H9 (cell line): ENCODE results near the gene NUP98. TPM values are rescaled to one million over a fixed set of nuclear protein-coding genes. Genes with fewer than 3 reads are reported as not detected.

Source experiments
- DNase-seq: peaks from one replicate; pipeline ENCODE4 v3.0.0-alpha.2; 2017
- H2AFZ ChIP-seq: one replicate; pipeline ENCODE4 v1.6.1; 2013; ENCODE audit warnings: mild to moderate bottlenecking, low read length, control low read depth, moderate library complexity
- H2AK5ac ChIP-seq: 2 replicates; pipeline ENCODE4 v1.6.1; 2013; ENCODE audit warnings: low read length, control low read depth, mixed read lengths; ENCODE audit not compliant: insufficient read length
- H2BK120ac ChIP-seq: one replicate; pipeline ENCODE4 v1.6.1; 2013; ENCODE audit warnings: low read depth, mild to moderate bottlenecking, low read length, control low read depth, inconsistent platforms; ENCODE audit not compliant: poor library complexity, severe bottlenecking
- H2BK12ac ChIP-seq: 2 replicates; pipeline ENCODE4 v1.6.1; 2013; ENCODE audit warnings: low read length, control low read depth, mixed read lengths, low read depth; ENCODE audit not compliant: insufficient read length
- H2BK15ac ChIP-seq: 2 replicates; pipeline ENCODE4 v1.6.1; 2013; ENCODE audit warnings: low read depth, low read length, control low read depth
- H2BK20ac ChIP-seq: one replicate; pipeline ENCODE4 v1.6.1; 2013; ENCODE audit warnings: low read depth, mild to moderate bottlenecking, low read length, control low read depth, inconsistent platforms; ENCODE audit not compliant: poor library complexity, severe bottlenecking
- H2BK5ac ChIP-seq: 2 replicates; pipeline ENCODE4 v1.6.1; 2013; ENCODE audit warnings: low read length, control low read depth, mixed read lengths; ENCODE audit not compliant: insufficient read length
- H3K14ac ChIP-seq: 2 replicates; pipeline ENCODE4 v1.6.1; 2013; ENCODE audit warnings: low read length, control low read depth; ENCODE audit not compliant: insufficient read depth
- H3K18ac ChIP-seq: 2 replicates; pipeline ENCODE4 v1.6.1; 2013; ENCODE audit warnings: low read depth, mild to moderate bottlenecking, mixed read lengths, low read length, control low read depth; ENCODE audit not compliant: insufficient read length
- H3K23ac ChIP-seq: 2 replicates; pipeline ENCODE4 v1.6.1; 2013; ENCODE audit warnings: low read length, control low read depth, mixed read lengths, low read depth; ENCODE audit not compliant: insufficient read length
- H3K23me2 ChIP-seq: 2 replicates; pipeline ENCODE4 v1.6.1; 2013; ENCODE audit warnings: low read depth, mild to moderate bottlenecking, mixed read lengths, low read length, control low read depth; ENCODE audit not compliant: insufficient read length, poor library complexity, severe bottlenecking
- H3K27ac ChIP-seq: 2 replicates; pipeline ENCODE4 v1.5.1; 2013; ENCODE audit warnings: low read length, control low read depth, mixed read lengths, low read depth; ENCODE audit not compliant: insufficient read length
- H3K27me3 ChIP-seq: 2 replicates; pipeline ENCODE4 v1.6.1; 2013; ENCODE audit warnings: low read length, control low read depth, inconsistent platforms; ENCODE audit not compliant: insufficient read depth
- H3K4ac ChIP-seq: 2 replicates; pipeline ENCODE4 v1.6.1; 2013; ENCODE audit warnings: low read depth, mild to moderate bottlenecking, control low read depth, inconsistent platforms, low read length, moderate library complexity
- H3K4me1 ChIP-seq: 2 replicates; pipeline ENCODE4 v1.6.1; 2013; ENCODE audit warnings: low read length, control low read depth, inconsistent platforms; ENCODE audit not compliant: insufficient read depth
- H3K4me2 ChIP-seq: 2 replicates; pipeline ENCODE4 v1.6.1; 2013; ENCODE audit warnings: low read length, control low read depth, mixed read lengths; ENCODE audit not compliant: insufficient read length, insufficient read depth
- H3K56ac ChIP-seq: 2 replicates; pipeline ENCODE4 v1.6.1; 2013; ENCODE audit warnings: low read depth, mild to moderate bottlenecking, mixed read lengths, low read length, control low read depth; ENCODE audit not compliant: insufficient read length
- H3K79me1 ChIP-seq: 2 replicates; pipeline ENCODE4 v1.6.1; 2013; ENCODE audit warnings: low read depth, mild to moderate bottlenecking, moderate library complexity, low read length, control low read depth, inconsistent platforms; ENCODE audit not compliant: insufficient read depth, poor library complexity, severe bottlenecking
- H3K79me2 ChIP-seq: 2 replicates; pipeline ENCODE4 v1.6.1; 2013; ENCODE audit warnings: low read length, control low read depth, inconsistent platforms; ENCODE audit not compliant: insufficient read depth
- H3K9ac ChIP-seq: 2 replicates; pipeline ENCODE4 v1.6.1; 2013; ENCODE audit warnings: low read length, control low read depth, mixed read lengths; ENCODE audit not compliant: insufficient read length; ENCODE audit errors: extremely low read depth
- H3K9me3 ChIP-seq: one replicate; pipeline ENCODE4 v1.6.1; 2013; ENCODE audit warnings: low read depth, low read length, inconsistent platforms; ENCODE audit not compliant: control insufficient read depth
- H3T11ph ChIP-seq: one replicate; pipeline ENCODE4 v1.6.1; 2013; ENCODE audit warnings: mild to moderate bottlenecking, low read length, control low read depth, inconsistent platforms
- H4K20me1 ChIP-seq: one replicate; pipeline ENCODE4 v1.6.1; 2013; ENCODE audit not compliant: control insufficient read depth, insufficient read length, insufficient read depth
- H4K5ac ChIP-seq: 2 replicates; pipeline ENCODE4 v1.6.1; 2013; ENCODE audit warnings: low read depth, mild to moderate bottlenecking, mixed read lengths, low read length, control low read depth; ENCODE audit not compliant: insufficient read length
- H4K8ac ChIP-seq: replicated peaks from 2 replicates; pipeline ENCODE4 v1.6.1; 2013; ENCODE audit warnings: low read length, control low read depth, mixed read lengths, low read depth; ENCODE audit not compliant: insufficient read length
- H4K91ac ChIP-seq: 2 replicates; pipeline ENCODE4 v1.6.1; 2013; ENCODE audit warnings: low read depth, mild to moderate bottlenecking, moderate library complexity, mixed read lengths, low read length, control low read depth; ENCODE audit not compliant: insufficient read length
- H3K27ac Mint-ChIP-seq, 3 experiments: 2 replicates in 2 of 3; 3 replicates in 1 of 3; pipeline ENCODE4 v1.8.0; 2020 to 2021; ENCODE audit warnings: mixed read lengths in 3 of 3, mild to moderate bottlenecking in 1 of 3, moderate library complexity in 1 of 3
- H3K27me3 Mint-ChIP-seq: 2 replicates; pipeline ENCODE4 v1.8.0; 2021; ENCODE audit warnings: low read depth, mild to moderate bottlenecking, moderate library complexity, mixed read lengths
- H3K36me3 Mint-ChIP-seq, 3 experiments: 2 replicates in 2 of 3; 3 replicates in 1 of 3; pipeline ENCODE4 v1.8.0; 2020 to 2021; ENCODE audit warnings: low read depth in 3 of 3, mixed read lengths in 3 of 3; ENCODE audit not compliant: insufficient read depth in 1 of 3
- H3K4me1 Mint-ChIP-seq, 2 experiments: 2 replicates each; pipeline ENCODE4 v1.8.0; 2020; ENCODE audit warnings: mixed read lengths in 2 of 2
- H3K4me3 Mint-ChIP-seq, 2 experiments: 2 replicates in 1 of 2; 3 replicates in 1 of 2; pipeline ENCODE4 v1.8.0; 2020 to 2021; ENCODE audit warnings: mild to moderate bottlenecking in 2 of 2, mixed read lengths in 2 of 2, moderate library complexity in 1 of 2
- H3K9me3 Mint-ChIP-seq, 2 experiments: 2 replicates in 1 of 2; 3 replicates in 1 of 2; pipeline ENCODE4 v1.8.0; 2020; ENCODE audit warnings: mild to moderate bottlenecking in 2 of 2, mixed read lengths in 2 of 2, moderate library complexity in 1 of 2
- CTCF ChIP-seq: fragments of 200-600 bp; sonication (generic); conservative IDR thresholded peaks from 3 replicates; pipeline ENCODE4 v1.8.0; 2021; ENCODE audit warnings: antibody characterized with exemption, mild to moderate bottlenecking
- WGBS: extraction: QIAGEN DNeasy Blood & Tissue Kit; methylation state at CpG from one replicate; pipeline ENCODE4 v1.1.7; 2013; ENCODE audit warnings: missing lambda C conversion rate, low lambda C conversion rate, mixed read lengths; ENCODE audit not compliant: insufficient read length; ENCODE audit errors: extremely low coverage; 5-methylcytosine and 5-hydroxymethylcytosine counted together
- total RNA-seq: library from RNA; stranded (reverse); gene quantifications from 2 replicates; pipeline ENCODE4 v1.2.1, GENCODE V29; 2021

The NUP98 gene
- total RNA-seq, 1 experiment from 2014 or later = 105 TPM

GRCh38 chr11:3707176-3707575, 90.2 kb downstream of the NUP98 start:
- no peak overlapping the region for H3K4me2 ChIP-seq
- H3K4me3 Mint-ChIP-seq = no peak overlapping the region
- H2BK120ac ChIP-seq = no peak overlapping the region
- no peak for TF ChIP-seq CTCF
- no peak overlapping the region for H3K4ac ChIP-seq
- no peak overlapping the region for H3K27ac ChIP-seq
- H3K4me1 Mint-ChIP-seq = peaks cover 18 to 24% of the 10 kb centered on the region in 2 experiments
- H3K27ac Mint-ChIP-seq = no peak overlapping the region; a peak in 1 of 7 replicates
- no peaks in the 10 kb centered on the region for H4K20me1 ChIP-seq
- H2BK5ac ChIP-seq = no peak overlapping the region
- H3K14ac ChIP-seq = no peak overlapping the region
- no peak overlapping the region for H2BK12ac ChIP-seq
- H2AFZ ChIP-seq = no peak overlapping the region
- no peak overlapping the region for H3T11ph ChIP-seq
- no peak overlapping the region for H3K23ac ChIP-seq
- peaks cover 37 to 73% (median 63%) of the 10 kb centered on the region in 3 experiments for H3K36me3 Mint-ChIP-seq
- no peak overlapping the region for H3K56ac ChIP-seq
- no peak overlapping the region for H4K5ac ChIP-seq
- no CpG with 5 or more reads among the region's 2 CpGs for WGBS
- H3K27me3 ChIP-seq = no peaks in the 10 kb centered on the region
- H3K79me1 ChIP-seq = no peaks in the 10 kb centered on the region
- H3K18ac ChIP-seq = no peak overlapping the region
- no peaks in the 10 kb centered on the region for H3K23me2 ChIP-seq
- H3K4me1 ChIP-seq = peaks cover 4% of the 10 kb centered on the region; the same call in 1 of the 2 replicates
- H3K9me3 Mint-ChIP-seq = no peaks in the 10 kb centered on the region
- DNase-seq = no peak
- no peaks in the 10 kb centered on the region for H3K9me3 ChIP-seq
- H3K27me3 Mint-ChIP-seq = no peaks in the 10 kb centered on the region
- no peak overlapping the region for H2BK15ac ChIP-seq
- no peak overlapping the region for H2AK5ac ChIP-seq
- H3K9ac ChIP-seq = no peak overlapping the region
- no peak overlapping the region for H4K8ac ChIP-seq
- no peak overlapping the region for H2BK20ac ChIP-seq
- no peak overlapping the region for H4K91ac ChIP-seq
- H3K79me2 ChIP-seq = no peaks in the 10 kb centered on the region
